ENCODE results near the gene YARS1. TPM values are rescaled to one million over a fixed set of nuclear protein-coding genes. Genes with fewer than 3 reads are reported as not detected.
A peak's percentile ranks its signal among the peaks of the same experiment; 100 is the strongest.

YARS1 gene
- total RNA-seq, 4 donors from 2014 or later: 37.8 to 59.4 (median 55.9) TPM

DNA sequence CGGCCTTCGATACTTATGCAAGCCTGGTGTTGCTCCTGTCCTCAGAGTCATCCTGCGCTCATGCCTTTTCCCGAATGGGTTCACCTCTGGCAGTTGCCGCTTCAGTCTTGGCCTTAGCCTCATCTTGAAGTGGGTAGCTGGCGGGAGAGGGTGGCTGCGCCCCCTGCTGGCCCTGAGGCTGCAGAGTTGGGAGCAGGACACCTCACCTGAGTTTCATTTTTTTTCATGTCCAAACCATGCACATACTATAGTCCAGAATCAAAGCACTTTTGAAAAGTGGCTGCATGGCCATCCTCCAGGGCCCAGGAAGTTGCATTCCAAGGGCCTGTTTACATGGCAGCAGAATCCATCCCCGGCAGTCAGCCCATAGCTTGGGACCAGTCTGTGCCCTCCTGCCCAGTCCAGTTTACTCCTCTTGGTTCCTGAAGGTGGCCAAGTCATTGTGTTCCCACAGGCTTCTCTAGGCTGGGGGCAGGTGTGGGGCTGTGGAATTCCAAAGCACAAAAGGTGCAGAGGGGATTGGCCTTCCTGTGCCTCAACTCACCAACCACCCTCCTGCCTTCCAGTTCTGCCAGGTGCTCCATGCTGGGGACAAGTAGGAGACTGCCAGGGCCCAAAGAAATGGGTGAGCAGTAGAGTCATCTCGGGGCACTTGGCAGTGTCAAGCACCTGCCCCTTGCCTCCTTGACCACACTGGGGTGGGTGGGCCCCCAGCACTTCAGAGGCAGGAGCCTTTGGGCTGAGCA is 44.0 kb downstream of the YARS1 start:
- intact Hi-C loops (cut with DNase I; ENCODE audit: low total_unique reads): loop anchor here (1.0 to 2.0 kb wide), 3 partner anchors 61 to 372 kb away; no protein-coding TSS in a partner anchor

DNA sequence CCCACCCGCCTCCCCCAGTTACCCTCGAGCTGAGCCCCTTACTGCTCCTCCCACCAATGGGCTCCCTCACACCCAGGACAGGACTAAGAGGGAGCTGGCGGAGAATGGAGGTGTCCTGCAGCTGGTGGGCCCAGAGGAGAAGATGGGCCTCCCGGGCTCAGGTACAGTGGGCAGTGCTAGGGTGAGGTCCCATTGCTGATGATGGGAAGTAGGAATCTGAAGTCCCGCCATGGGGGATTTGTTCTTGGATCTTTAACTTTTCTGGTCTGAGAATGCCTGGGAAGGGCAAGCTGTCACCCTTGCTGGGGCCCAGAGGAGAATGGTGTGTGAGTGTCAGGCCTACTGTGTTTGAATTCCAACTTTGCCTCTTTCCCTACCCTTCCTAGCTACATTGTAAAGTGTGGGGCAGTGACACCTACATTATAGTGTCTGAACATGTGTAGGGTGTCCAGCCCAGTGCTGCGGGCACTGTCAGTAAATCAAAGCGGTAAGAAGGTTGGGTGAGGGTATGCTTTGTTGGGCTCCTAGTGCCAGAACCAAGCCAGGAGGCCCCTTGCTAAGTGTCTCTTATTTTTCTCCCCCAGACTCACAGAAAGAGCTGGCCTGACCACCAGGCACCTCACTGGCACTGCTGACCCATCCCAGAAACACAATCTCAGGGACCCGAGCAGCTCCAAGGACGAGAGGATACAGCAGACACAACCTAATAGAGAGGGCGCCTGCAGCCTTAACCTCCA is 44.7 kb downstream of the YARS1 start:
- intact Hi-C loops (cut with DNase I; ENCODE audit: low total_unique reads): loop anchor here (1.0 to 2.0 kb wide), 3 partner anchors 60 to 371 kb away; no protein-coding TSS in a partner anchor
- H3K27me3 ChIP-seq: no peaks in the 10 kb centered on the region
- H3K4me1 ChIP-seq: peaks cover 2 to 5% of the 10 kb centered on the region in 2 donors
- no peak for ATAC-seq
- TF ChIP-seq, protein P1, sequence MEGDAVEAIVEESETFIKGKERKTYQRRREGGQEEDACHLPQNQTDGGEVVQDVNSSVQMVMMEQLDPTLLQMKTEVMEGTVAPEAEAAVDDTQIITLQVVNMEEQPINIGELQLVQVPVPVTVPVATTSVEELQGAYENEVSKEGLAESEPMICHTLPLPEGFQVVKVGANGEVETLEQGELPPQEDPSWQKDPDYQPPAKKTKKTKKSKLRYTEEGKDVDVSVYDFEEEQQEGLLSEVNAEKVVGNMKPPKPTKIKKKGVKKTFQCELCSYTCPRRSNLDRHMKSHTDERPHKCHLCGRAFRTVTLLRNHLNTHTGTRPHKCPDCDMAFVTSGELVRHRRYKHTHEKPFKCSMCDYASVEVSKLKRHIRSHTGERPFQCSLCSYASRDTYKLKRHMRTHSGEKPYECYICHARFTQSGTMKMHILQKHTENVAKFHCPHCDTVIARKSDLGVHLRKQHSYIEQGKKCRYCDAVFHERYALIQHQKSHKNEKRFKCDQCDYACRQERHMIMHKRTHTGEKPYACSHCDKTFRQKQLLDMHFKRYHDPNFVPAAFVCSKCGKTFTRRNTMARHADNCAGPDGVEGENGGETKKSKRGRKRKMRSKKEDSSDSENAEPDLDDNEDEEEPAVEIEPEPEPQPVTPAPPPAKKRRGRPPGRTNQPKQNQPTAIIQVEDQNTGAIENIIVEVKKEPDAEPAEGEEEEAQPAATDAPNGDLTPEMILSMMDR (IDR thresholded peaks at IDR 0.05 in 4 of 5, conservative IDR thresholded peaks at IDR 0.05 in 1 of 5): no peak
- no peak for TF ChIP-seq POLR2A (IDR thresholded peaks at IDR 0.05)
- peaks cover 0 to 40% of the 10 kb centered on the region in 2 donors for H3K36me3 ChIP-seq
- DNase-seq: no peak
- no peaks in the 10 kb centered on the region for H3K9me3 ChIP-seq
- in situ Hi-C loops (cut with MboI; ENCODE audit: low sequenced_read_pairs in 4 of 4): loop anchor here in 2 of 4 donors (10.0 kb wide), 2 partner anchors 58 to 248 kb away; no protein-coding TSS in a partner anchor
- H3K4me3 ChIP-seq: no peak overlapping the region
- H3K27ac ChIP-seq: no peak overlapping the region

More for the DNA sequence above, 44.0 kb downstream of the YARS1 start:
- peaks cover 0 to 5% of the 10 kb centered on the region in 2 donors for H3K4me1 ChIP-seq
- in situ Hi-C loops (cut with MboI; ENCODE audit: low sequenced_read_pairs in 4 of 4): loop anchor here in 2 of 4 donors (10.0 kb wide), 2 partner anchors 58 to 248 kb away; no protein-coding TSS in a partner anchor
- no peaks in the 10 kb centered on the region for H3K9me3 ChIP-seq
- DNase-seq (peak; percentile 61 to 84), ATAC-seq (peak; percentile 81 to 89)
- no peak for TF ChIP-seq POLR2A (IDR thresholded peaks at IDR 0.05)
- TF ChIP-seq, protein P1 (IDR thresholded peaks at IDR 0.05 in 4 of 5, conservative IDR thresholded peaks at IDR 0.05 in 1 of 5): peak; percentile 83 to 96 (median 91)
- H3K27me3 ChIP-seq: no peaks in the 10 kb centered on the region
- H3K27ac ChIP-seq: peak overlapping the region in 1 of 4 donors; percentile 21
- no peak overlapping the region for H3K4me3 ChIP-seq
- peaks cover 0 to 48% of the 10 kb centered on the region in 2 donors for H3K36me3 ChIP-seq

DNA sequence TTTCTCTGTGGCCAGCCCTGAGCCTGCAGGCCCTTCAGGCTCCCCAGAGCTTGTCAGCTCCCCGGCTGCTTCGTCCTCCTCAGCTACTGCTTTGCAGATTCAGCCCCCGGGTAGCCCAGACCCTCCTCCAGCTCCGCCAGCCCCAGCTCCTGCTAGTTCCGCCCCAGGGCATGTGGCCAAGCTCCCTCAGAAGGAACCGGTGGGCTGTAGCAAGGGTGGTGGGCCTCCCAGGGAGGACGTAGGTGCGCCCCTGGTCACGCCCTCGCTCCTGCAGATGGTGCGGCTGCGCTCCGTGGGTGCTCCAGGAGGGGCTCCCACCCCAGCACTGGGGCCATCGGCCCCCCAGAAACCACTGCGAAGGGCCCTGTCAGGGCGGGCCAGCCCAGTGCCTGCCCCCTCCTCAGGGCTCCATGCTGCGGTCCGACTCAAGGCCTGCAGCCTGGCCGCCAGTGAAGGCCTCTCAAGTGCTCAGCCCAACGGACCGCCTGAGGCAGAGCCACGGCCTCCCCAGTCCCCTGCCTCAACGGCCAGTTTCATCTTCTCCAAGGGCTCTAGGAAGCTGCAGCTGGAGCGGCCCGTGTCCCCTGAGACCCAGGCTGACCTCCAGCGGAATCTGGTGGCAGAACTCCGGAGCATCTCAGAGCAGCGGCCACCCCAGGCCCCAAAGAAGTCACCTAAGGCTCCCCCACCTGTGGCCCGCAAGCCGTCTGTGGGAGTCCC is 45.4 kb downstream of the YARS1 start:
- in situ Hi-C loops (cut with MboI; ENCODE audit: low sequenced_read_pairs in 4 of 4): loop anchor here in 2 of 4 donors (10.0 kb wide), 2 partner anchors 57 to 247 kb away; no protein-coding TSS in a partner anchor

More for the DNA sequence above, 45.4 kb downstream of the YARS1 start:
- ATAC-seq (no peak), DNase-seq (no peak)
- Histone ChIP-seq H3K9me3 (no peaks in the 10 kb centered on the region), H3K36me3 (peaks cover 0 to 33% of the 10 kb centered on the region in 2 donors), H3K27ac (no peak overlapping the region), H3K4me3 (no peak overlapping the region), H3K27me3 (no peaks in the 10 kb centered on the region), H3K4me1 (peaks cover 3 to 5% of the 10 kb centered on the region in 2 donors)
- TF ChIP-seq, protein P1 (IDR thresholded peaks at IDR 0.05 in 4 of 5, conservative IDR thresholded peaks at IDR 0.05 in 1 of 5): no peak
- TF ChIP-seq POLR2A (IDR thresholded peaks at IDR 0.05): no peak
- intact Hi-C loops (cut with DNase I; ENCODE audit: low total_unique reads): loop anchor here (2.0 kb wide), 1 partner anchor 251 kb away; no protein-coding TSS in a partner anchor
